ACC112 (cell line): ENCODE results near the gene NHEJ1.

Experiments used
- H2AFZ ChIP-seq: fragments of 200-600 bp; sonication (generic); one replicate; pipeline ENCODE4 v1.6.0; 2017; ENCODE audit warnings: antibody characterized with exemption, low read length; ENCODE audit not compliant: unreplicated experiment
- H3K27ac ChIP-seq: fragments of 200-600 bp; sonication (generic); 2 replicates; pipeline ENCODE4 v1.5.1; 2014; ENCODE audit warnings: low read depth, mild to moderate bottlenecking, antibody characterized with exemption, low read length, moderate library complexity
- H3K27me3 ChIP-seq: fragments of 200-600 bp; sonication (generic); 2 replicates; pipeline ENCODE4 v1.6.1; 2014; ENCODE audit warnings: mild to moderate bottlenecking, antibody characterized with exemption, low read length, moderate library complexity, mixed read lengths; ENCODE audit not compliant: insufficient read depth
- H3K36me3 ChIP-seq: fragments of 200-600 bp; sonication (generic); 2 replicates; pipeline ENCODE4 v1.6.1; 2016; ENCODE audit warnings: mild to moderate bottlenecking, antibody characterized with exemption, low read length, moderate library complexity, mixed read lengths; ENCODE audit not compliant: insufficient read depth
- H3K4me1 ChIP-seq: fragments of 200-600 bp; sonication (generic); one replicate; pipeline ENCODE4 v1.6.1; 2016; ENCODE audit warnings: low read length, mixed read lengths; ENCODE audit not compliant: insufficient read depth, unreplicated experiment, control insufficient read depth
- H3K4me3 ChIP-seq: fragments of 200-600 bp; sonication (generic); 2 replicates; pipeline ENCODE4 v1.5.1; 2014; ENCODE audit warnings: mild to moderate bottlenecking, low read depth, low read length
- H3K79me2 ChIP-seq: fragments of 200-600 bp; sonication (generic); one replicate; pipeline ENCODE4 v1.6.0; 2016; ENCODE audit warnings: low read length; ENCODE audit not compliant: control insufficient read depth, unreplicated experiment, insufficient read depth

The NHEJ1 gene

GRCh38 chr2:219180961-219181360 lies 20.3 kb upstream of the NHEJ1 start:
- H3K36me3 ChIP-seq: no peaks in the 10 kb centered on the region; the same call in none of the 2 replicates
- no peak overlapping the region for H3K4me3 ChIP-seq
- H3K4me1 ChIP-seq: peaks cover 9% of the 10 kb centered on the region
- H2AFZ ChIP-seq: no peak overlapping the region
- H3K27me3 ChIP-seq: no peaks in the 10 kb centered on the region
- H3K79me2 ChIP-seq: peaks cover 23% of the 10 kb centered on the region
- no peak overlapping the region for H3K27ac ChIP-seq

- no peaks in the 10 kb centered on the region for H3K27me3 ChIP-seq
- H3K27ac ChIP-seq: no peak overlapping the region
- no peaks in the 10 kb centered on the region; the same call in 1 of the 2 replicates for H3K36me3 ChIP-seq
- peaks cover 29% of the 10 kb centered on the region for H3K79me2 ChIP-seq
- peak overlapping the region; percentile 88 for H3K4me3 ChIP-seq
- no peak overlapping the region for H2AFZ ChIP-seq
- peaks cover 16% of the 10 kb centered on the region for H3K4me1 ChIP-seq
Measured at GRCh38 chr2:219179601-219180465, 19.2 kb upstream of the NHEJ1 start.

DNA sequence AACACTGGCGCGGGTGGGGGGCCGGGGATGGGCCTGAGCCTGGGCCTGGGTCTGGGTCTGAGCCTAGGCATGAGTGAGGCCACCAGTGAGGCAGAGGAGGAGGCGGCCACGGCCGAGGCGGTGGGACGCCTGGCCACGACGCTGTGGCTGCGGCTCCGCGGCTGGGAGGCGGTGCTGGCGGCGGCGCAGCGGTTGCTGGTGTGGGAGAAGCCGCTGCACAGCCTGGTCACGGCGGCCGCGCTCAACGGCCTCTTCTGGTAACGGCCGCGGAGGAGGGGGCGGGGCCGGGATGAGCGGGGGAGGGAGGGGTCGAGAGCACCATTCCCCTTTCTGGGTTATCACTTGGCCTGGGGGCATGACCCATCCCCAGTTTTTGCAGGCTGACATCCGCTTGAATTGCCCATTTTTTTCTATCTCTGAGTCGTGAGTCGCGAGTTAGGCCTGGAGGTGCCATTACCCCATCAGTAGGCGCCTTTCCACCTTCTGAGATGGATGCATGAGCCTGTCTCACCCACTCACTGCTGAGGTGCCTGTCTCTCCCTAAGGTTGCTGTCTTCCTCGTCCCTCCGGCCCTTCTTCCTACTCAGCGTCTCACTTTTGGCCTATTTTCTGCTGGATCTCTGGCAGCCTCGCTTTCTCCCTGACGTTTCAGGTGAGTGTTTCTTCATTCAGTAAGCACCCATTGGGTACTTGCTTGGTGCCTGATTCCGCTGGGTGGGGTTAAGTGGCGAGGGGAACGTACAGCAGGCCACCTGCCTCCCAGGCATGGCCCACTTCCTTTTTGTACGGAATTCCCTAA lies 18.0 kb upstream of the NHEJ1 start:
- H3K36me3 ChIP-seq: no peaks in the 10 kb centered on the region; the same call in 1 of the 2 replicates
- H3K27me3 ChIP-seq: no peaks in the 10 kb centered on the region
- peaks cover 19% of the 10 kb centered on the region for H3K4me1 ChIP-seq
- H3K79me2 ChIP-seq: peaks cover 33% of the 10 kb centered on the region
- peak overlapping the region; percentile 93; the same call in 1 of the 2 replicates for H3K27ac ChIP-seq
- H3K4me3 ChIP-seq: peak overlapping the region; percentile 88
- peak overlapping the region; percentile 48 for H2AFZ ChIP-seq

DNA sequence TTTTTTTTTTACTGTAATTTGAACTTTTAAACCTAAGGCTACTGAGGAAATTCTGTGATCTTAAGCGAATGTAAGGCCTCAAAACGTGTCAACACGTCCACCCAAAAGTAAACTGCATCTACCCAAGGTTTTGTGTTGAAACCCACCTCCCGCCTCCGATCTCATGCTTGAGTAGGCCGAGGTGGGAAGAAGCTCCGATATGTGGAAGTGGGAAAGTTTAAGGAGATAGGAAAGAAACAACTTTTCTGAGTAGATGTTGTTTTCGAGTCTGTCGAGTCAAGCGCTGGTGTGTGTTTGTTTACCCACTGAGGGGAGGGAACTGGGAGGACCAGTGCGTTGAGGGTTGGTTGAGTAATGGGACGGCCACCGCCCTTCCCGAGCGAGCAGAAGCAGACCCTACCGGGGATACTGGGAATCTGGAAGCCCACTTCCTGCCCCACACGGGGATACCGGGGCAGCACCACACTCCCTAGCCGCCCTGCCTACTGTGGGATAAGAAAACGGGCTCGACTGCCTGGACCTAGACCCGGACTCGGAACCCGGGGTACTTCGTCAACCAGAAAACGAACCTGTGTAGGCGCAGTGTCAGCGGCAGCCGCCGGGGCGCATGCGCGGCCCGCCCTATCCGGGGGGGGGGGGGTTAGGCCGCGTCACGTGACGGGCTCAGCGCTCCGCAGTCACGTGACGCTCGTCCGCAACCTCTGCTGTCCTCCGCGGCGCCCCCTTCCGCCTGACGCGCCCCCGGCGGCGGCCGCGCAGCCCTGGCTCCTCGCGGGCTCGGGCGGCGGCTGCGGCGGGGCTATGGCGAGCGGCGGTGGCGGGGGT lies 17.1 kb upstream of the NHEJ1 start, which contains the start of gene RETREG2:
TSS of gene RETREG2 (plus strand) at position 724 of the 825 bp plus-strand sequence. CDS start at position 802, 78 bp downstream.
- Histone ChIP-seq H3K27me3 (no peaks in the 10 kb centered on the region), H3K4me1 (peaks cover 19% of the 10 kb centered on the region), H3K4me3 (peak within 1 kb of the TSS; percentile 88), H3K36me3 (no peaks in the 10 kb centered on the region; the same call in 1 of the 2 replicates), H3K79me2 (peaks cover 33% of the 10 kb centered on the region), H3K27ac (peak within 1 kb of the TSS; percentile 93), H2AFZ (peak within 1 kb of the TSS; percentile 89)

- Histone ChIP-seq H3K79me2 (peaks cover 33% of the 10 kb centered on the region), H3K4me3 (peak within 1 kb of the TSS; percentile 88), H3K36me3 (no peaks in the 10 kb centered on the region), H3K27ac (peak within 1 kb of the TSS; percentile 93), H2AFZ (peak within 1 kb of the TSS; percentile 89), H3K4me1 (peaks cover 19% of the 10 kb centered on the region), H3K27me3 (no peaks in the 10 kb centered on the region)
Measured at GRCh38 chr2:219176818-219177551, 16.4 kb upstream of the NHEJ1 start, which contains the start of gene CNPPD1. Gene CNPPD1, minus strand, starts transcription at chr2:219176925. Its CDS starts 97 bp downstream, at chr2:219176828.

DNA sequence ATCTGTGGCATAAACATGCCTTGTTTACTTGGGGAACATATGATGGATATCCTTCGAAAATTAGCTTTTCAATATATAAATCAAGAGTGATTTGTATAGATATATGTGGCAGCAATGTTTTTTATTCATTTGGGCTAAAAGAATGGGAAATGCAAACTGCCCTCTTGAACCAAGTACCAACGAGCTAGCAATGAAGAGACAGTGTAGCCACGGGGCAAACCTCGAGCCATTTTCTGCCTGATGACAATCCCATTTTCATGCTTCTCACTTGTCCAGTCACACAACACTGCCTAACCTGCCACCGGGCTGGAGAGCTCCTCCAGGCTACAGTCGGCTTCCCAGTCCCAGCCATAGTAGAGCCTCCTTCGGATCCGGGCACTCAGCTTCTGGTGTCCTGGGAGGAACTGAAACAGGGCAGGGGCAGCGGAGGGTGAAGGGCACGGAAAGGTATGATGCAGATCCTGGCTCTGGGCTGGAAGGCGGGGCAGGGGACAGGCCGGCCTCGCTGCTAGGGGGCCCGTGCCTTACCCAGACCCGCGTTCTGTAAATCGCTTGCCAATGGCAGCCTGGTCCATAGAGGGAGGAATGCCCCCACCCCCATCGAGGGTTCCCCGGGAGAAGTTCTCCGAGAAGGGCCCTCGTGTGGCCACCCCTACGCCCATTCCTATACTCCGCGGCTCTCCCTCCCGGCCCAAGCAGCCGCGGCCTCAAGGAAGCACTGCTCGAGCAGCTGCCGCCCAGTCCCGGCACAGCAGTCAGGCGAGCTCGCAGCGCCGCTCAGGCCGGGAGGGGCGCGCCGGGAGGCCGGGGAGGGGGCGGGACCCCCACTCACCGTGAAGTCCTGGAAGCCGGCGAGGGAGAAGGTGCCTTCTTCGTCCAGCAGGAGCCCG lies 15.6 kb upstream of the NHEJ1 start:
- peak overlapping the region; percentile 88 for H3K4me3 ChIP-seq
- H3K79me2 ChIP-seq: peaks cover 33% of the 10 kb centered on the region
- H2AFZ ChIP-seq: peak overlapping the region; percentile 82
- no peaks in the 10 kb centered on the region for H3K27me3 ChIP-seq
- H3K4me1 ChIP-seq: peaks cover 19% of the 10 kb centered on the region
- H3K36me3 ChIP-seq: no peaks in the 10 kb centered on the region
- peak overlapping the region; percentile 93; the same call in 1 of the 2 replicates for H3K27ac ChIP-seq

DNA sequence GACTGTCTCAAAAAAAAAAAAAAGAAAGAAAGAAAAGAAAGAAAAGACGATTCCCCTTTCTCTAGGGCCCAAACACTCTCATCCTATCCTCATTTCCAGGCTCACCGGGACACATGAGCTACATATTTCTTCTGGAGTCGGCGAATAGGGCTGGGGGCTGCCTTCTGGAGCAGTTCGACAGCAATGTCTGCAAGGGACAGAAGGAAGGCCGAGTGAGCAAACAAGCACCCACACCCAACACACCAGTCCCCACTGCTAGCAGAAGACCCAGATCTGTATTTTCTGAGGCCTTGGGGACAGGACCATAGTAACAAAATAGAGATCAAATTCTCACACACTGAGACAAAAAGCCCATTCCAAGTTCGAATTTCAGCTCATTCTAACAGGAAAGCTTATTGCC lies 14.9 kb upstream of the NHEJ1 start:
- Histone ChIP-seq H2AFZ (no peak overlapping the region), H3K4me3 (peak overlapping the region; percentile 88), H3K79me2 (peaks cover 33% of the 10 kb centered on the region), H3K27me3 (no peaks in the 10 kb centered on the region), H3K36me3 (no peaks in the 10 kb centered on the region), H3K4me1 (peaks cover 19% of the 10 kb centered on the region), H3K27ac (no peak overlapping the region)

DNA sequence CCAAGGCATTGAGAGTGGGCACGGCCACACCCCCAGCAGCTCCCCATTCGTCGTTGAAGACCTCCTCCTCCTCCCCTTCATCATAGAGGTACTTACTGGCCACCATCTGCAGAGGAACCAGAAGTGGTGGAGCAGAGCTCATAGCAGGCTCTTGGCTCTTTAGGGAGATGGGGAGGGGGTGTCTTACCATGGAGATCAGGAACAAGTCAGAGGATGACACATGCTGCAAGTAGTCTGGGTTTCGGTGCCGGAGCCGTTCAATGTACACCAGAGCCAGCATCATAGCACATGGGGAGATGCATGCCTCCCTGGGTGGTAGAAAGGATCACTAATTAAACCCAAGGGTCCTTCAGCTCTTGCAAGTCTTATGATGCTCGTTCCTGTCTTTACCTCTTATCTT lies 14.2 kb upstream of the NHEJ1 start:
- H3K4me3 ChIP-seq: no peak overlapping the region

GRCh38 chr2:219174146-219174545 lies 13.5 kb upstream of the NHEJ1 start:
- peaks cover 20% of the 10 kb centered on the region for H3K79me2 ChIP-seq
- H3K36me3 ChIP-seq: no peaks in the 10 kb centered on the region
- H3K4me3 ChIP-seq: no peak overlapping the region
- H3K27me3 ChIP-seq: no peaks in the 10 kb centered on the region
- H3K4me1 ChIP-seq: peaks cover 13% of the 10 kb centered on the region
- H3K27ac ChIP-seq: no peak overlapping the region
- H2AFZ ChIP-seq: no peak overlapping the region

More for the DNA sequence above, 14.2 kb upstream of the NHEJ1 start:
- no peak overlapping the region for H2AFZ ChIP-seq
- H3K36me3 ChIP-seq: no peaks in the 10 kb centered on the region
- no peaks in the 10 kb centered on the region for H3K27me3 ChIP-seq
- no peak overlapping the region for H3K27ac ChIP-seq
- H3K79me2 ChIP-seq: peaks cover 26% of the 10 kb centered on the region
- H3K4me1 ChIP-seq: peaks cover 19% of the 10 kb centered on the region
